Skeletal muscle satellite cell (primary cell): ENCODE measurements around the gene NOTCH2.
"Not testable (repeated sequence)": the region's sequence is repeated elsewhere in the genome, so short reads cannot be mapped to it uniquely, and the experiment has no call there.

Experiments used
- H3K27me3 ChIP-seq: 2 replicates; pipeline ENCODE4 v1.7.0; 2013; ENCODE audit warnings: low read length; ENCODE audit not compliant: control insufficient read depth, insufficient read depth
- H3K36me3 ChIP-seq: 2 replicates; pipeline ENCODE4 v1.7.0; 2013; ENCODE audit warnings: mild to moderate bottlenecking, control low read depth, low read length; ENCODE audit not compliant: insufficient read depth
- H3K4me1 ChIP-seq: 2 replicates; pipeline ENCODE4 v1.7.0; 2013; ENCODE audit warnings: low read length; ENCODE audit not compliant: control insufficient read depth, insufficient read depth
- H3K4me2 ChIP-seq: 2 replicates; pipeline ENCODE4 v1.7.0; 2013; ENCODE audit warnings: mild to moderate bottlenecking, low read length
- H3K4me3 ChIP-seq: 2 replicates; pipeline ENCODE4 v1.7.0; 2013; ENCODE audit warnings: low read length
- H3K9ac ChIP-seq: 2 replicates; pipeline ENCODE4 v1.7.0; 2013; ENCODE audit warnings: mild to moderate bottlenecking, low read depth, low read length, moderate library complexity
- H3K9me3 ChIP-seq: replicated peaks from 2 replicates; pipeline ENCODE4 v1.7.0; 2013; ENCODE audit warnings: mild to moderate bottlenecking, control low read depth, low read length

NOTCH2 gene

GRCh38 chr1:120100590-120100989 is 31.1 kb upstream of the NOTCH2 start:
- H3K4me2 ChIP-seq, H3K27me3 ChIP-seq, H3K4me1 ChIP-seq, H3K4me3 ChIP-seq, H3K9me3 ChIP-seq, H3K36me3 ChIP-seq, H3K9ac ChIP-seq: not testable (repeated sequence)

- not testable (repeated sequence) for H3K4me2 ChIP-seq, H3K4me3 ChIP-seq, H3K36me3 ChIP-seq, H3K9ac ChIP-seq, H3K9me3 ChIP-seq, H3K4me1 ChIP-seq, H3K27me3 ChIP-seq
These were observed 29.7 kb upstream of the NOTCH2 start for GRCh38 chr1:120098986-120099759.

- H3K36me3 ChIP-seq, H3K4me2 ChIP-seq, H3K4me3 ChIP-seq, H3K9ac ChIP-seq, H3K27me3 ChIP-seq, H3K4me1 ChIP-seq, H3K9me3 ChIP-seq: not testable (repeated sequence)
These were observed 27.6 kb upstream of the NOTCH2 start for GRCh38 chr1:120096981-120097545.

GRCh38 chr1:120093548-120094181 is 24.2 kb upstream of the NOTCH2 start:
- not testable (repeated sequence) for H3K27me3 ChIP-seq, H3K9ac ChIP-seq, H3K4me1 ChIP-seq, H3K4me3 ChIP-seq, H3K9me3 ChIP-seq, H3K36me3 ChIP-seq, H3K4me2 ChIP-seq

GRCh38 chr1:120092232-120093218 is 23.1 kb upstream of the NOTCH2 start:
- H3K4me3 ChIP-seq, H3K27me3 ChIP-seq, H3K4me2 ChIP-seq, H3K9me3 ChIP-seq, H3K4me1 ChIP-seq, H3K9ac ChIP-seq, H3K36me3 ChIP-seq: not testable (repeated sequence)

GRCh38 chr1:120090830-120091229 is 21.4 kb upstream of the NOTCH2 start:
- H3K4me3 ChIP-seq, H3K9ac ChIP-seq, H3K4me1 ChIP-seq, H3K36me3 ChIP-seq, H3K9me3 ChIP-seq, H3K27me3 ChIP-seq, H3K4me2 ChIP-seq: not testable (repeated sequence)

- H3K36me3 ChIP-seq, H3K4me3 ChIP-seq, H3K4me2 ChIP-seq, H3K9ac ChIP-seq, H3K9me3 ChIP-seq, H3K27me3 ChIP-seq, H3K4me1 ChIP-seq: not testable (repeated sequence)
These were observed 18.5 kb upstream of the NOTCH2 start for GRCh38 chr1:120087959-120088358.

GRCh38 chr1:120069920-120070214 is 405 bp upstream of the NOTCH2 start:
- H3K36me3 ChIP-seq, H3K4me1 ChIP-seq, H3K4me3 ChIP-seq, H3K4me2 ChIP-seq, H3K9me3 ChIP-seq, H3K27me3 ChIP-seq, H3K9ac ChIP-seq: not testable (repeated sequence)

GRCh38 chr1:120068683-120069066 is 787 bp downstream of the NOTCH2 start:
- H3K36me3 ChIP-seq, H3K27me3 ChIP-seq, H3K9me3 ChIP-seq, H3K4me1 ChIP-seq: not testable (repeated sequence)
- Histone ChIP-seq H3K9ac (peak overlapping the region; percentile 82), H3K4me2 (peak overlapping the region; percentile 29), H3K4me3 (peak overlapping the region; percentile 69)

GRCh38 chr1:120048208-120048607 is 21.3 kb downstream of the NOTCH2 start:
- H3K4me3 ChIP-seq, H3K27me3 ChIP-seq, H3K9me3 ChIP-seq, H3K4me2 ChIP-seq, H3K9ac ChIP-seq, H3K4me1 ChIP-seq, H3K36me3 ChIP-seq: not testable (repeated sequence)

GRCh38 chr1:120041771-120042170 is 27.7 kb downstream of the NOTCH2 start:
- not testable (repeated sequence) for H3K36me3 ChIP-seq, H3K4me1 ChIP-seq, H3K4me3 ChIP-seq, H3K9ac ChIP-seq, H3K9me3 ChIP-seq, H3K27me3 ChIP-seq, H3K4me2 ChIP-seq
